Osteocyte (in vitro differentiated cells): Measurements from ENCODE around the gene NRG2. TPM values are rescaled to one million over a fixed set of nuclear protein-coding genes. Genes with fewer than 3 reads are reported as not detected.

ENCODE experiments used
- DNase-seq: peaks from one replicate; pipeline ENCODE4 v3.0.0; 2021; ENCODE audit warnings: mixed read lengths; ENCODE audit not compliant: unreplicated experiment; ENCODE audit errors: extremely low spot score
- H3K27ac Mint-ChIP-seq: one replicate; pipeline ENCODE4 v1.8.0; 2021; ENCODE audit warnings: mild to moderate bottlenecking, mixed read lengths; ENCODE audit not compliant: unreplicated experiment
- H3K27me3 Mint-ChIP-seq: one replicate; pipeline ENCODE4 v1.8.0; 2021; ENCODE audit warnings: mixed read lengths; ENCODE audit not compliant: unreplicated experiment
- H3K36me3 Mint-ChIP-seq: one replicate; pipeline ENCODE4 v1.8.0; 2021; ENCODE audit warnings: mixed read lengths; ENCODE audit not compliant: unreplicated experiment
- H3K4me1 Mint-ChIP-seq: one replicate; pipeline ENCODE4 v1.8.0; 2021; ENCODE audit warnings: mixed read lengths; ENCODE audit not compliant: unreplicated experiment
- H3K4me3 Mint-ChIP-seq: one replicate; pipeline ENCODE4 v1.8.0; 2021; ENCODE audit warnings: mild to moderate bottlenecking, moderate library complexity, mixed read lengths; ENCODE audit not compliant: unreplicated experiment
- H3K9me3 Mint-ChIP-seq: one replicate; pipeline ENCODE4 v1.8.0; 2021; ENCODE audit warnings: mixed read lengths; ENCODE audit not compliant: unreplicated experiment
- total RNA-seq: library from RNA; stranded (reverse); gene quantifications from 2 replicates; pipeline ENCODE4 v1.2.1, GENCODE V29; 2021
- TF ChIP-seq, protein P1 (sequence below): fragments of 200-600 bp; sonication (generic); IDR thresholded peaks from 2 replicates; pipeline ENCODE4 v1.5.0; 2021; ENCODE audit warnings: antibody characterized with exemption, mild to moderate bottlenecking, moderate library complexity

Gene NRG2
- total RNA-seq, 1 donor from 2014 or later: 0.86 TPM

DNA sequence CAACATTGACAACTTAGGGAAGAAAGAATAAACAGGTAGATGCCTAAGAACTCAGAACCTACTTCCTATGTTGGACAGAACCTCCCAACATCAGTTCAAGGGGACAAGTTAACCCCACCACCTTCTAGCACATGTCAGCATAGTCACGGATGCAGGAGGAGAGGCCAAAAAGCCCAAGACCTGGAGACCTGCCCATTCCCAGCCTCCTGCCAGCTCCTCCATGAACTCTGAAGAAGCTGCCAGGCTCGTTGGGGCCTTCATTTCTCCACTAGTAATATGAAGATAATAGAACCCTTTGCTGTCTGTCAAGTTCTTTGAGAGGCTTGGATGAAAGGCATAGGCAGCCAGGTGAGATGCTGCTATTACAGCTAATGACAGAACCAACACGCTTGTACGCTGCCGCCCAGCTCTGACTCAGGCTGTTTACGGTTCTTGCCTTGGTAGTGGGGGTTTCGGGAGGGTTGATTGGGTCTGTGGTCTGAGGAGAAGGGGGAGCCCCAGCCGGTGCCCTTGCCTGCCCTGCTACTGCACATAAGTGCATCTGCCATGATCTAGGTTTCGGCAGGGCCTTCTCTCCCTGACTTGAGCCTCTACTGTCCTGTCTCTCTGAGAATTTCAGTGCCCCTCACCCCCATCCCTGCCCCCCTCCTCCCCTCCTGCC, 82.2 kb downstream of the NRG2 start:
- H3K27ac Mint-ChIP-seq: no peak overlapping the region
- no peak for DNase-seq
- H3K36me3 Mint-ChIP-seq: no peaks in the 10 kb centered on the region
- H3K27me3 Mint-ChIP-seq: peaks cover 44% of the 10 kb centered on the region
- no peak overlapping the region for H3K4me3 Mint-ChIP-seq
- TF ChIP-seq, protein P1, sequence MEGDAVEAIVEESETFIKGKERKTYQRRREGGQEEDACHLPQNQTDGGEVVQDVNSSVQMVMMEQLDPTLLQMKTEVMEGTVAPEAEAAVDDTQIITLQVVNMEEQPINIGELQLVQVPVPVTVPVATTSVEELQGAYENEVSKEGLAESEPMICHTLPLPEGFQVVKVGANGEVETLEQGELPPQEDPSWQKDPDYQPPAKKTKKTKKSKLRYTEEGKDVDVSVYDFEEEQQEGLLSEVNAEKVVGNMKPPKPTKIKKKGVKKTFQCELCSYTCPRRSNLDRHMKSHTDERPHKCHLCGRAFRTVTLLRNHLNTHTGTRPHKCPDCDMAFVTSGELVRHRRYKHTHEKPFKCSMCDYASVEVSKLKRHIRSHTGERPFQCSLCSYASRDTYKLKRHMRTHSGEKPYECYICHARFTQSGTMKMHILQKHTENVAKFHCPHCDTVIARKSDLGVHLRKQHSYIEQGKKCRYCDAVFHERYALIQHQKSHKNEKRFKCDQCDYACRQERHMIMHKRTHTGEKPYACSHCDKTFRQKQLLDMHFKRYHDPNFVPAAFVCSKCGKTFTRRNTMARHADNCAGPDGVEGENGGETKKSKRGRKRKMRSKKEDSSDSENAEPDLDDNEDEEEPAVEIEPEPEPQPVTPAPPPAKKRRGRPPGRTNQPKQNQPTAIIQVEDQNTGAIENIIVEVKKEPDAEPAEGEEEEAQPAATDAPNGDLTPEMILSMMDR: no peak
- no peaks in the 10 kb centered on the region for H3K9me3 Mint-ChIP-seq
- no peaks in the 10 kb centered on the region for H3K4me1 Mint-ChIP-seq

DNA sequence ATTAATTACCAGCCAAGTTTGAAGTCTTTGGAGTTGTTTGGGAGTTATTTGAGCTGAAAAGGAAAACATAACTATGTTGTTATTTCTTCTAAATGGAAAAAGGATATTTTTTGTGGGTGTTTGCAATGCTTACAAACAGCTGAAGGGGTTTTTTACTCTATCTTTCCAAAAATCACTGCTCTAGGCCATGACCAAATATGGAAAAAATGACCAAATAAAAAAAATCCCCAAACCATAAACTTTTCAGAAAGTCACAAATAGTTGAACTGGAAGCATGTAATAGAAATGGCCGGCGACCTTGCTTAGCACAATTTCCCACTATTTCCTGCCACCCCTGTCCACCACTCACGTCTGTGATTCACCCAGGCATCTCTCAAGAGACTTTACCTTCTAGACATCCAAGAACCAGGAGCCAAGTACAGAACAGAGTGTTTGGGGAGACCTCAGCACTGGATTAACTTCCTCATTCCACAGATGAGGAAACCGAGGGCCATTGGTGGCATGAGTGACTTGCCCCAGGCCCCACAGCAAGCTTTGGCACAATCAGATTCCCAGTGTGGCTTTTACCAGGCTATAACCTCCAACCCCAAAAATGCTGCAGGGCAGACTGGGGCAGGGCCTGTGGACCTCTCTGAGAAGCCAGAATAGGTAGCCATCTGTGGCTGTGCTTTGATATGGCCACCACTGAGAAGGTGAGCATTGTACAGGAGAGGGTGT, 84.5 kb downstream of the NRG2 start:
- H3K27me3 Mint-ChIP-seq: peaks cover 46% of the 10 kb centered on the region
- H3K4me1 Mint-ChIP-seq: no peaks in the 10 kb centered on the region
- TF ChIP-seq, protein P1: no peak
- H3K27ac Mint-ChIP-seq: no peak overlapping the region
- H3K9me3 Mint-ChIP-seq: no peaks in the 10 kb centered on the region
- peak; percentile 57 for DNase-seq
- H3K36me3 Mint-ChIP-seq: no peaks in the 10 kb centered on the region
- no peak overlapping the region for H3K4me3 Mint-ChIP-seq

DNA sequence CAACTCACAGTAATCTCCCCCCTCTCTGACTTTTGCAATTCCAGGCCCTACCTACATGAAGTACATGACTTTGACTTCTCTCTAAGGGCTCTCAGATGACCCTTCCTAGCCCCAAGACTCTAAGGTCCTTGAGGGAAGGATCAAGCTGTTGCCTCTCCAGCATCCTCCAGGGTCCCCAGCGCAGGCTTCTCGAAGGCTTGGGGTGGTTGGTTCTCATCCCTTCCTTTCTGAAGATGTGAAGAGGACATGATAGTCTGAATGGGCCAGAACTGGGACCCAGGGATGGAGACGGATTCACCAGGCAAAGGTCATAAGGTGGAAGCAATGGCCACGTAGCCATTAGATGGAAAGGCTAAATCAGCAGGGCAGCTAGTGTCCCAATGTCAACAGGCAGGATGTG, 86.8 kb downstream of the NRG2 start:
- H3K4me3 Mint-ChIP-seq: no peak overlapping the region
- no peaks in the 10 kb centered on the region for H3K36me3 Mint-ChIP-seq

DNA sequence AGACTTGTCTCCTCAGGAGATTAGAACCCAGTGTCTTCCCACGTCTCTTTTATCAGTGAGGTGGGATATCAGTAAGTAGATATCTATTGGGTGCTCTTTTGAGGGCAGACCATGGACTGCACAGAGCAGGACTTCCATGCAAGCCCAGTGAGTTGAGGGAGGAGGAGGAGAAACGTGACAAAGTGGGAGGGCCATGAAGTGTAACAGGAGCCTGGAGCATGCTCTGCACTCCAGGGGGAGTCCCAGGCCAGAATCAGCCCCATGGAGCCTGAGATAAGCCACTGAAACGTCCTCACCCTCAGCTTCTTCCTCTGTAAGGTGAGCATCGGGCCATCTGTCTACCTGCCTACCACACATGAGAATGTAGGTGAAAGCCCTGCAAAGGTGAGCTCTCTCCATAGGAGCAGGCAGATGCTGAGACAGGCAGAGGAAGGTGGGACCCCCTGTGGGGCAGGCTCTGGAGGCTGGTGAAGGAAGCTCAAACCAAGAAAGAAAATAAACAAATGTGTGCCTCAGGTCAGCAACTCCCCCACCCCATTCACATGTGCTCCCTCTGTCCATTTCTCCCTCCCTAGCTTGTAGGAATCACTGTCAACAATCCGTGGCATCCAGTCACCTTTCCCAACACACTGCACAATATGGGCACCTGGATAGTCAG, 87.4 kb downstream of the NRG2 start:
- Mint-ChIP-seq H3K4me1 (no peaks in the 10 kb centered on the region), H3K9me3 (no peaks in the 10 kb centered on the region), H3K4me3 (no peak overlapping the region), H3K36me3 (no peaks in the 10 kb centered on the region), H3K27ac (no peak overlapping the region), H3K27me3 (peaks cover 43% of the 10 kb centered on the region)
- TF ChIP-seq, protein P1: no peak
- peak; percentile 80 for DNase-seq

More for the DNA sequence above, 86.8 kb downstream of the NRG2 start:
- H3K27me3 Mint-ChIP-seq: peaks cover 41% of the 10 kb centered on the region
- H3K27ac Mint-ChIP-seq: no peak overlapping the region
- no peaks in the 10 kb centered on the region for H3K9me3 Mint-ChIP-seq
- DNase-seq: peak; percentile 51
- TF ChIP-seq, protein P1: no peak
- no peaks in the 10 kb centered on the region for H3K4me1 Mint-ChIP-seq

DNA sequence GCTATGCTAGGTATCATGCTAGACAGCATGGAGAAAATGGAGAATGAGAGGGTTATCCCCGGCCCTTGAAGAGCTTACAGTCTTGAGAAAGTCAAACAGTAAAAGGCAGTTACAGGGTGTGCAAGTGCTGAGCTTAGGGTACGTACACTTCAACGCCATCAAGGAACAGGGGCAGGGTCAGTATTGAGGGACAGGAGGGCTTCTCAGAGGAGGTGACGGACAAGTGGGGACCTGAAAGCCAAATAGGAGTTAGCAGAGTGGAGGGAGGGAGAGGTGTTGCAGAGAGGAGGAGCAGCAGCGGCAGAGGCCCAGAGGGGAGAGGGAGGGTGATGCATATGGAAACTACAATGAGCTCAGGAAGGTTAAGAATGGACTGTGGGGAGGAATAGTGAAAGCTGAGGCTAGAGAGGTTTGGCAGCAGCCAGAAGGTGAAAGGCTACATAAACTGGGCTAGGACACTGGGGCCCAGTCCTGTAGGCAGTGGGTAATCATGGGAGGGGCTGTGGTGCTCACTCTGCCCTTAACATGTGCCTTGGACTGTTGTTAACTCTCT, 88.0 kb downstream of the NRG2 start:
- Mint-ChIP-seq H3K4me3 (no peak overlapping the region), H3K9me3 (no peaks in the 10 kb centered on the region), H3K36me3 (no peaks in the 10 kb centered on the region), H3K27ac (no peak overlapping the region), H3K27me3 (peaks cover 47% of the 10 kb centered on the region), H3K4me1 (no peaks in the 10 kb centered on the region)
- TF ChIP-seq, protein P1: no peak
- DNase-seq: no peak
